Measurements from ENCODE around the gene MRGPRF. TPM values are rescaled to one million over a fixed set of nuclear protein-coding genes. Genes with fewer than 3 reads are reported as not detected.

Gene MRGPRF
- total RNA-seq, 6 experiments from 2014 or later = 1.6 to 3.4 (median 2.0) TPM

- H3K27me3 ChIP-seq = no peaks in the 10 kb centered on the region
- TF ChIP-seq CTCF (IDR thresholded peaks at IDR 0.05) (peak in 2 of 4 donors; percentile 5 to 6), POLR2A (IDR thresholded peaks at IDR 0.05) (no peak)
- H3K4me3 ChIP-seq = no peak overlapping the region
- H3K9me3 ChIP-seq = no peaks in the 10 kb centered on the region
- no peaks in the 10 kb centered on the region for H3K4me1 ChIP-seq
- WGBS (ENCODE audit: insufficient coverage, low coverage, low lambda C conversion rate, missing lambda C conversion rate) = 0% methylated on average over 1 of the region's 12 CpGs
- DNase-seq (no peak), ATAC-seq (peak in 1 of 4 donors; percentile 45)
- intact Hi-C loops (cut with DNase I) = no loop called here
- no peak overlapping the region for H3K27ac ChIP-seq
- H3K36me3 ChIP-seq = no peaks in the 10 kb centered on the region
These were observed 56.9 kb downstream of the MRGPRF start for GRCh38 chr11:68956142-68956541.

GRCh38 chr11:68955607-68955958 lies 57.5 kb downstream of the MRGPRF start:
- ATAC-seq (no peak), DNase-seq (no peak)
- Histone ChIP-seq H3K27me3 (no peaks in the 10 kb centered on the region), H3K36me3 (no peaks in the 10 kb centered on the region), H3K4me1 (no peaks in the 10 kb centered on the region), H3K4me3 (no peak overlapping the region), H3K9me3 (no peaks in the 10 kb centered on the region), H3K27ac (no peak overlapping the region)
- no peak for TF ChIP-seq CTCF (IDR thresholded peaks at IDR 0.05)
- TF ChIP-seq POLR2A (IDR thresholded peaks at IDR 0.05) = no peak
- intact Hi-C loops (cut with DNase I) = no loop called here
- 53% methylated on average over 3 of the region's 5 CpGs for WGBS (ENCODE audit: insufficient coverage, low coverage, low lambda C conversion rate, missing lambda C conversion rate)

GRCh38 chr11:68954836-68955606 lies 58.0 kb downstream of the MRGPRF start:
- TF ChIP-seq CTCF (IDR thresholded peaks at IDR 0.05) (no peak), POLR2A (IDR thresholded peaks at IDR 0.05) (no peak)
- DNase-seq (no peak), ATAC-seq (peak; percentile 63 to 79 (median 66))
- WGBS (ENCODE audit: insufficient coverage, low coverage, low lambda C conversion rate, missing lambda C conversion rate) = 70% methylated on average over 3 of the region's 30 CpGs
- no peak overlapping the region for H3K4me3 ChIP-seq
- H3K27ac ChIP-seq = no peak overlapping the region
- no peaks in the 10 kb centered on the region for H3K9me3 ChIP-seq
- no peaks in the 10 kb centered on the region for H3K4me1 ChIP-seq
- intact Hi-C loops (cut with DNase I) = no loop called here
- no peaks in the 10 kb centered on the region for H3K27me3 ChIP-seq
- no peaks in the 10 kb centered on the region for H3K36me3 ChIP-seq

Other genes with a start within 250 kb of the MRGPRF start
- 100 to 1,000 TPM in 3 of 6 experiments, 10 to 100 TPM in 3; 30.5 to 152 (median 90.8) TPM for gene CPT1A, start 171.3 kb downstream of the MRGPRF start, total RNA-seq
- 10 to 100 TPM; 18.8 to 50.4 (median 26.0) TPM for gene MRPL21, start 109.4 kb downstream of the MRGPRF start, total RNA-seq
- gene IGHMBP2, start 109.4 kb downstream of the MRGPRF start, total RNA-seq = 10 to 100 TPM in 4 of 6 experiments, 1 to 10 TPM in 2; 5.8 to 21.2 (median 11.5) TPM
- gene MRGPRD, start 32.3 kb downstream of the MRGPRF start, total RNA-seq = not detected
- gene TPCN2, start 35.7 kb upstream of the MRGPRF start, total RNA-seq = 10 to 100 TPM; 10.7 to 27.2 (median 15.6) TPM
- gene SMIM38, start 142.7 kb upstream of the MRGPRF start, total RNA-seq = not detected